Smooth muscle cell (in vitro differentiated cells): Measurements from ENCODE around the gene NDUFAF3. TPM values are rescaled to one million over a fixed set of nuclear protein-coding genes. Genes with fewer than 3 reads are reported as not detected.

Experiments used
- DNase-seq: peaks from one replicate; lab custom pipeline; 2025; ENCODE audit not compliant: unreplicated experiment; lab: John Stamatoyannopoulos, UW
- H2AFZ ChIP-seq: fragments of 200-600 bp; sonication (generic); 2 replicates; pipeline ENCODE4 v1.6.0; 2016; ENCODE audit warnings: antibody characterized with exemption, low read depth, mild to moderate bottlenecking
- H3F3A ChIP-seq: fragments of 200-600 bp; sonication (generic); 2 replicates; pipeline ENCODE4 v1.6.0; 2017; ENCODE audit warnings: antibody characterized with exemption, low read depth
- H3K27ac ChIP-seq: fragments of 200-600 bp; sonication (generic); 2 replicates; pipeline ENCODE4 v1.5.1; 2016; ENCODE audit warnings: low read depth, mild to moderate bottlenecking
- H3K27me3 ChIP-seq: fragments of 200-600 bp; sonication (generic); 2 replicates; pipeline ENCODE4 v1.6.1; 2016; ENCODE audit warnings: low read depth, mild to moderate bottlenecking
- H3K36me3 ChIP-seq: fragments of 200-600 bp; sonication (generic); 2 replicates; pipeline ENCODE4 v1.5.1; 2016; ENCODE audit warnings: low read depth
- H3K4me1 ChIP-seq: fragments of 200-600 bp; sonication (generic); 2 replicates; pipeline ENCODE4 v1.5.1; 2016; ENCODE audit warnings: low read depth
- H3K4me2 ChIP-seq: fragments of 200-600 bp; sonication (generic); 2 replicates; pipeline ENCODE4 v1.6.0; 2016; ENCODE audit warnings: mild to moderate bottlenecking
- H3K4me3 ChIP-seq: fragments of 200-600 bp; sonication (generic); 2 replicates; pipeline ENCODE4 v1.5.1; 2016; ENCODE audit warnings: mild to moderate bottlenecking
- H3K79me2 ChIP-seq: fragments of 200-600 bp; sonication (generic); 2 replicates; pipeline ENCODE4 v1.6.0; 2016; ENCODE audit warnings: low read depth, mild to moderate bottlenecking
- H3K9ac ChIP-seq: fragments of 200-600 bp; sonication (generic); 2 replicates; pipeline ENCODE4 v1.6.0; 2016; ENCODE audit warnings: low read depth
- H3K9me3 ChIP-seq: fragments of 200-600 bp; sonication (generic); replicated peaks from 2 replicates; pipeline ENCODE4 v1.5.1; 2016; ENCODE audit warnings: low read depth
- H4K20me1 ChIP-seq: fragments of 200-600 bp; sonication (generic); 2 replicates; pipeline ENCODE4 v1.6.0; 2016; ENCODE audit warnings: low read depth
- WGBS: methylation state at CpG from one replicate; pipeline ENCODE4 v1.1.7; 2016; ENCODE audit warnings: low lambda C conversion rate; 5-methylcytosine and 5-hydroxymethylcytosine counted together
- polyA plus RNA-seq: library from polyadenylated mRNA; unstranded; fragments of >200 nt; fragmentation: Nextera tagmentation; extraction: Ambion mirVana; gene quantifications from 2 replicates; pipeline ENCODE4 v1.2.1, GENCODE V29; 2016
- total RNA-seq: library from RNA; depleted of rRNA; stranded (reverse); fragments of >200 nt; gene quantifications from 2 replicates; pipeline ENCODE4 v1.2.3, GENCODE V29; 2014
- TF ChIP-seq, protein P1 (sequence below): fragments of 200-600 bp; sonication (generic); IDR thresholded peaks from 2 replicates; pipeline ENCODE4 v1.5.1; 2017; ENCODE audit warnings: borderline replicate concordance, mild to moderate bottlenecking, antibody characterized with exemption; ENCODE audit not compliant: insufficient read depth, poor library complexity, severe bottlenecking

Gene NDUFAF3
- total and polyA plus RNA-seq, 2 experiments from 2014 or later: 124 to 175 TPM

- H3F3A ChIP-seq: peaks cover 30% of the 10 kb centered on the region
- H3K4me1 ChIP-seq: peaks cover 10% of the 10 kb centered on the region
- H2AFZ ChIP-seq: no peak overlapping the region
- 8% methylated on average over 7 of the region's 7 CpGs for WGBS
- H4K20me1 ChIP-seq: no peaks in the 10 kb centered on the region
- no peaks in the 10 kb centered on the region for H3K9me3 ChIP-seq
- DNase-seq: no peak
- H3K4me3 ChIP-seq: peak overlapping the region; percentile 79
- peak overlapping the region; percentile 95 for H3K4me2 ChIP-seq
- H3K9ac ChIP-seq: peak overlapping the region; percentile 69
- H3K36me3 ChIP-seq: no peaks in the 10 kb centered on the region
- H3K79me2 ChIP-seq: peaks cover 26% of the 10 kb centered on the region
- H3K27me3 ChIP-seq: no peaks in the 10 kb centered on the region
- peak overlapping the region; percentile 91 for H3K27ac ChIP-seq
- TF ChIP-seq, protein P1, sequence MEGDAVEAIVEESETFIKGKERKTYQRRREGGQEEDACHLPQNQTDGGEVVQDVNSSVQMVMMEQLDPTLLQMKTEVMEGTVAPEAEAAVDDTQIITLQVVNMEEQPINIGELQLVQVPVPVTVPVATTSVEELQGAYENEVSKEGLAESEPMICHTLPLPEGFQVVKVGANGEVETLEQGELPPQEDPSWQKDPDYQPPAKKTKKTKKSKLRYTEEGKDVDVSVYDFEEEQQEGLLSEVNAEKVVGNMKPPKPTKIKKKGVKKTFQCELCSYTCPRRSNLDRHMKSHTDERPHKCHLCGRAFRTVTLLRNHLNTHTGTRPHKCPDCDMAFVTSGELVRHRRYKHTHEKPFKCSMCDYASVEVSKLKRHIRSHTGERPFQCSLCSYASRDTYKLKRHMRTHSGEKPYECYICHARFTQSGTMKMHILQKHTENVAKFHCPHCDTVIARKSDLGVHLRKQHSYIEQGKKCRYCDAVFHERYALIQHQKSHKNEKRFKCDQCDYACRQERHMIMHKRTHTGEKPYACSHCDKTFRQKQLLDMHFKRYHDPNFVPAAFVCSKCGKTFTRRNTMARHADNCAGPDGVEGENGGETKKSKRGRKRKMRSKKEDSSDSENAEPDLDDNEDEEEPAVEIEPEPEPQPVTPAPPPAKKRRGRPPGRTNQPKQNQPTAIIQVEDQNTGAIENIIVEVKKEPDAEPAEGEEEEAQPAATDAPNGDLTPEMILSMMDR: no peak
These were observed 7.6 kb downstream of the NDUFAF3 start for GRCh38 chr3:49029563-49029884.

GRCh38 chr3:49030321-49030720 lies 8.4 kb downstream of the NDUFAF3 start:
- 100% methylated on average over 6 of the region's 6 CpGs for WGBS
- no peaks in the 10 kb centered on the region for H3K36me3 ChIP-seq
- peak overlapping the region; percentile 91 for H3K27ac ChIP-seq
- peaks cover 10% of the 10 kb centered on the region for H3K4me1 ChIP-seq
- H2AFZ ChIP-seq: no peak overlapping the region
- H3K4me3 ChIP-seq: no peak overlapping the region
- H3K4me2 ChIP-seq: no peak overlapping the region
- no peak overlapping the region for H3K9ac ChIP-seq
- H3K27me3 ChIP-seq: no peaks in the 10 kb centered on the region
- no peak for DNase-seq
- TF ChIP-seq, protein P1: no peak
- peaks cover 29% of the 10 kb centered on the region for H3F3A ChIP-seq
- peaks cover 24% of the 10 kb centered on the region for H3K79me2 ChIP-seq
- no peaks in the 10 kb centered on the region for H3K9me3 ChIP-seq
- H4K20me1 ChIP-seq: no peaks in the 10 kb centered on the region

GRCh38 chr3:49032646-49033304 lies 10.9 kb downstream of the NDUFAF3 start:
- WGBS: 92% methylated on average over 6 of the region's 6 CpGs
- Histone ChIP-seq H2AFZ (no peak overlapping the region), H3K9me3 (no peaks in the 10 kb centered on the region), H3K27ac (no peak overlapping the region), H3K4me3 (no peak overlapping the region), H3K27me3 (no peaks in the 10 kb centered on the region), H3K4me2 (no peak overlapping the region), H3K79me2 (peaks cover 13% of the 10 kb centered on the region), H3K36me3 (no peaks in the 10 kb centered on the region), H4K20me1 (no peaks in the 10 kb centered on the region), H3K4me1 (peaks cover 10% of the 10 kb centered on the region), H3F3A (peaks cover 20% of the 10 kb centered on the region), H3K9ac (no peak overlapping the region)
- TF ChIP-seq, protein P1: no peak
- no peak for DNase-seq

DNA sequence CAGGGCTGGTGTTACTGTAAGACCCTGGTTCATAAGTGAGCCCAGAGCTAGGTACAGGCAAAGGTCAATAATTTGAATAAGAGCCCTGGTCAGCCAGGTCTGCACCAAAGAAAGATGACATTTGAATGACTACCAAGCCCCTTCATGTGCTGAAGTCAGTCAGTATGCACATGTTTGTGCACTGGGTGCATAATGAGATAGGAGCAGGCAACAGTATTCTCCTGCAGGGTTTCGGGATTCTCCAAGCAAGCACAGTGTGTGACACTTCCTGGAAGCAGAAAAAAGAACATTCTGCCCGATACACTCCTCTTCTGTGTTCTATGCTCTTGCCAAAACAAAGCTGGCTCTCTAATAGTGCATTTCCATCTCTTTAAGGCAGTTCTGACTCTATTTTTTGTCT lies 12.7 kb downstream of the NDUFAF3 start:
- no peaks in the 10 kb centered on the region for H4K20me1 ChIP-seq
- no peak overlapping the region for H3K4me2 ChIP-seq
- no peaks in the 10 kb centered on the region for H3K36me3 ChIP-seq
- WGBS: 100% methylated on average over 2 of the region's 2 CpGs
- peaks cover 17% of the 10 kb centered on the region for H3F3A ChIP-seq
- TF ChIP-seq, protein P1: no peak
- no peak overlapping the region for H3K27ac ChIP-seq
- H2AFZ ChIP-seq: no peak overlapping the region
- no peak for DNase-seq
- H3K4me3 ChIP-seq: no peak overlapping the region
- no peaks in the 10 kb centered on the region for H3K4me1 ChIP-seq
- no peaks in the 10 kb centered on the region for H3K79me2 ChIP-seq
- no peak overlapping the region for H3K9ac ChIP-seq
- no peaks in the 10 kb centered on the region for H3K27me3 ChIP-seq
- H3K9me3 ChIP-seq: no peaks in the 10 kb centered on the region
